B cell (primary cell): ENCODE data around the gene ITIH1. TPM values are rescaled to one million over a fixed set of nuclear protein-coding genes. Genes with fewer than 3 reads are reported as not detected.

ENCODE experiments used
- ATAC-seq: fragments of 200-7000 bp; cut with Tn5 transposase; one replicate; pipeline ENCODE4 v1.10.0; 2021; ENCODE audit warnings: low read depth, mild to moderate bottlenecking, moderate number of reproducible peaks, moderate library complexity
- CTCF ChIA-PET: fragments of 350-600 bp; sonication (Branson Sonifier 250); formaldehyde crosslinking; loops from one replicate; lab custom pipeline; 2021; ENCODE audit warnings: antibody characterized with exemption, inconsistent platforms; lab: Charles Lee
- POLR2A ChIA-PET: fragments of 350-600 bp; sonication (Branson Sonifier 250); formaldehyde crosslinking; loops from one replicate; lab custom pipeline; 2021; ENCODE audit warnings: antibody characterized with exemption; lab: Charles Lee
- DNase-seq: peaks from one replicate; pipeline ENCODE4 v3.0.0; 2013
- H2AFZ ChIP-seq: 2 replicates; pipeline ENCODE4 v1.6.1; 2012; ENCODE audit warnings: mild to moderate bottlenecking, low read depth, low read length; ENCODE audit not compliant: insufficient read depth, poor library complexity, severe bottlenecking
- H3K27ac ChIP-seq, 2 donors: 1 replicate in 1 of 2; 2 replicates in 1 of 2; pipeline ENCODE4 v1.5.1; 2012 to 2013; ENCODE audit warnings: low read length in 2 of 2, mild to moderate bottlenecking in 2 of 2, moderate library complexity in 1 of 2
- H3K27me3 ChIP-seq, 4 experiments: fragments of 200-600 bp in 1 of 4; sonication (generic) in 1 of 4; replicated peaks in 1 of 4; 1 replicate in 2 of 4; 2 replicates in 2 of 4; pipeline versions ENCODE4 v1.6.1 to v1.7.0; 2013 to 2016; ENCODE audit warnings: low read length in 3 of 4, mild to moderate bottlenecking in 2 of 4, mixed read lengths in 1 of 4, moderate library complexity in 1 of 4; ENCODE audit not compliant: insufficient read depth in 4 of 4, control insufficient read depth in 3 of 4; ENCODE audit errors: control extremely low read depth in 1 of 4
- H3K36me3 ChIP-seq, 2 experiments: replicated peaks in 1 of 2; 1 replicate in 1 of 2; 2 replicates in 1 of 2; pipeline versions ENCODE4 v1.6.1 to v1.7.1; 2013; ENCODE audit warnings: low read length in 1 of 2; ENCODE audit not compliant: insufficient read depth in 2 of 2, control insufficient read depth in 1 of 2; ENCODE audit errors: control extremely low read depth in 1 of 2, extremely low read depth in 1 of 2
- H3K4me1 ChIP-seq, 2 donors: fragments of 200-600 bp in 1 of 2; sonication (generic) in 1 of 2; 1 replicate in 1 of 2; 2 replicates in 1 of 2; pipeline versions ENCODE4 v1.5.1 to v1.6.1; 2013 to 2017; ENCODE audit warnings: low read length in 2 of 2; ENCODE audit not compliant: control insufficient read depth in 2 of 2, insufficient read depth in 2 of 2
- H3K4me2 ChIP-seq: replicated peaks from 2 replicates; pipeline ENCODE3; 2012; ENCODE audit warnings: mild to moderate bottlenecking, low read depth, low read length; ENCODE audit not compliant: poor library complexity, severe bottlenecking
- H3K4me3 ChIP-seq, 5 experiments: fragments of 200-600 bp in 1 of 5; sonication (generic) in 1 of 5; 1 replicate in 3 of 5; 2 replicates in 2 of 5; pipeline versions ENCODE4 v1.5.1 to v1.7.0; 2011 to 2016; ENCODE audit warnings: low read length in 4 of 5, mild to moderate bottlenecking in 4 of 5, low read depth in 2 of 5, control low read depth in 1 of 5, moderate library complexity in 1 of 5; ENCODE audit not compliant: insufficient read depth in 1 of 5; ENCODE audit errors: control extremely low read depth in 1 of 5, extremely low read depth in 1 of 5
- H3K79me2 ChIP-seq: fragments of 200-600 bp; sonication (generic); one replicate; pipeline ENCODE4 v1.6.0; 2016; ENCODE audit warnings: low read length; ENCODE audit not compliant: control insufficient read depth, insufficient read depth
- H3K9ac ChIP-seq: fragments of 200-600 bp; sonication (generic); 2 replicates; pipeline ENCODE4 v1.6.1; 2017; ENCODE audit warnings: mild to moderate bottlenecking, low read length, moderate library complexity
- H3K9me3 ChIP-seq, 3 donors: one replicate each; pipeline versions ENCODE4 v1.6.1 to v1.7.1; 2013; ENCODE audit warnings: low read length in 2 of 3; ENCODE audit not compliant: control insufficient read depth in 2 of 3, insufficient read depth in 1 of 3; ENCODE audit errors: control extremely low read depth in 1 of 3
- H4K20me1 ChIP-seq: 2 replicates; pipeline ENCODE4 v1.6.0; 2012; ENCODE audit warnings: mild to moderate bottlenecking, low read length; ENCODE audit not compliant: insufficient read depth, control insufficient read depth, poor library complexity, severe bottlenecking
- H3K27ac Mint-ChIP-seq: one replicate; pipeline ENCODE4 v1.8.0; 2021; ENCODE audit warnings: mixed read lengths
- H3K27me3 Mint-ChIP-seq: one replicate; pipeline ENCODE4 v1.8.0; 2021; ENCODE audit warnings: mixed read lengths
- H3K4me1 Mint-ChIP-seq: one replicate; pipeline ENCODE4 v1.8.0; 2021; ENCODE audit warnings: mixed read lengths
- H3K4me3 Mint-ChIP-seq: one replicate; pipeline ENCODE4 v1.8.0; 2021; ENCODE audit warnings: mixed read lengths
- H3K9me3 Mint-ChIP-seq: one replicate; pipeline ENCODE4 v1.8.0; 2022; ENCODE audit warnings: mixed read lengths; ENCODE audit not compliant: insufficient read depth
- CTCF ChIP-seq: fragments of 200-600 bp; IDR thresholded peaks from one replicate; pipeline ENCODE4 v1.8.0; 2022; ENCODE audit warnings: antibody characterized with exemption, mild to moderate bottlenecking
- EZH2 ChIP-seq: IDR thresholded peaks from 2 replicates; pipeline ENCODE4 v1.6.1; 2012; ENCODE audit warnings: borderline replicate concordance, low read depth, mild to moderate bottlenecking, moderate library complexity, low read length; ENCODE audit not compliant: insufficient read depth, poor library complexity, severe bottlenecking
- WGBS: methylation state at CpG from one replicate; pipeline ENCODE4 v1.1.5; 2013; ENCODE audit warnings: missing lambda C conversion rate; ENCODE audit not compliant: insufficient coverage; 5-methylcytosine and 5-hydroxymethylcytosine counted together
- intact Hi-C: fragments of 100-400 bp; cut with micrococcal nuclease; formaldehyde crosslinking; loops from one replicate; pipeline ENCODE4 v1.10.0; 2022
- polyA plus RNA-seq: library from polyadenylated mRNA; depleted of rRNA; stranded (reverse); fragments of >200 nt; gene quantifications from 2 replicates; pipeline ENCODE4 v1.2.3, GENCODE V29; 2012
- total RNA-seq, 2 donors: library from RNA; stranded (reverse); fragments of 120-200 nt in 1 of 2; gene quantifications; 1 replicate in 1 of 2; 2 replicates in 1 of 2; pipeline versions ENCODE4 v1.2.3 to v1.2.4, GENCODE V29; 2013 to 2022

Gene ITIH1
- total and polyA plus RNA-seq, 2 donors (not counting 1 experiment from before 2014, with no cell fraction given), result 2.0 TPM; not detected in 1

- Mint-ChIP-seq H3K27me3 (no peaks in the 10 kb centered on the region), H3K4me1 (no peaks in the 10 kb centered on the region), H3K9me3 (no peaks in the 10 kb centered on the region), H3K27ac (no peak overlapping the region), H3K4me3 (no peak overlapping the region)
- Histone ChIP-seq H3K36me3 (peaks cover 0 to 3% of the 10 kb centered on the region in 2 experiments), H3K9me3 (no peaks in the 10 kb centered on the region), H3K9ac (no peak overlapping the region), H3K27me3 (no peaks in the 10 kb centered on the region), H2AFZ (no peak overlapping the region), H3K27ac (no peak overlapping the region), H3K4me1 (no peaks in the 10 kb centered on the region), H3K79me2 (no peaks in the 10 kb centered on the region), H4K20me1 (no peaks in the 10 kb centered on the region), H3K4me2 (no peak overlapping the region), H3K4me3 (no peak overlapping the region)
- TF ChIP-seq CTCF (no peak), EZH2 (no peak)
- ChIA-PET CTCF (no interaction called here), POLR2A (no interaction called here)
- no peak for ATAC-seq
- 97% methylated on average over 7 of the region's 10 CpGs for WGBS
- no peak for DNase-seq
- intact Hi-C loops, result no loop called here
These were observed 52.6 kb downstream of the ITIH1 start for GRCh38 chr3:52829906-52830463.

GRCh38 chr3:52830535-52831258, 53.3 kb downstream of the ITIH1 start, which contains the start of gene ITIH4:
ITIH4 (minus strand) TSS chr3:52830672; CDS start chr3:52830642, 30 bp downstream.
- no peak within 1 kb of the TSS for H3K9ac ChIP-seq
- ATAC-seq (no peak), DNase-seq (no peak)
- no peaks in the 10 kb centered on the region for H3K4me1 Mint-ChIP-seq
- no peaks in the 10 kb centered on the region for H3K27me3 Mint-ChIP-seq
- TF ChIP-seq CTCF, result no peak
- no peak for TF ChIP-seq EZH2
- no peaks in the 10 kb centered on the region for H4K20me1 ChIP-seq
- no peak within 1 kb of the TSS for H3K4me3 Mint-ChIP-seq
- H3K4me2 ChIP-seq, result no peak within 1 kb of the TSS
- CTCF ChIA-PET, result no interaction called here
- intact Hi-C loops, result no loop called here
- peaks cover 0 to 10% of the 10 kb centered on the region in 2 experiments for H3K36me3 ChIP-seq
- no peak within 1 kb of the TSS for H3K27ac ChIP-seq
- H3K79me2 ChIP-seq, result no peaks in the 10 kb centered on the region
- H3K9me3 Mint-ChIP-seq, result no peaks in the 10 kb centered on the region
- H3K4me1 ChIP-seq, result no peaks in the 10 kb centered on the region
- no peaks in the 10 kb centered on the region for H3K27me3 ChIP-seq
- no peak within 1 kb of the TSS for H2AFZ ChIP-seq
- WGBS, result 98% methylated on average over 12 of the region's 16 CpGs
- H3K4me3 ChIP-seq, result no peak within 1 kb of the TSS
- H3K27ac Mint-ChIP-seq, result no peak within 1 kb of the TSS
- POLR2A ChIA-PET, result no interaction called here
- no peaks in the 10 kb centered on the region for H3K9me3 ChIP-seq
